GM10266 (cell line): ENCODE measurements around the gene EFCAB8.

Experiments
- DNase-seq: peaks from one replicate; pipeline ENCODE4 v3.0.0; 2012; ENCODE audit errors: extremely low spot score
- TF ChIP-seq, protein P1 (sequence below): IDR thresholded peaks from 2 replicates; pipeline ENCODE4 v1.5.1; 2012; ENCODE audit warnings: mild to moderate bottlenecking, low read depth; ENCODE audit not compliant: control insufficient read depth, insufficient read depth; ENCODE audit errors: missing control alignments

Gene EFCAB8

DNA sequence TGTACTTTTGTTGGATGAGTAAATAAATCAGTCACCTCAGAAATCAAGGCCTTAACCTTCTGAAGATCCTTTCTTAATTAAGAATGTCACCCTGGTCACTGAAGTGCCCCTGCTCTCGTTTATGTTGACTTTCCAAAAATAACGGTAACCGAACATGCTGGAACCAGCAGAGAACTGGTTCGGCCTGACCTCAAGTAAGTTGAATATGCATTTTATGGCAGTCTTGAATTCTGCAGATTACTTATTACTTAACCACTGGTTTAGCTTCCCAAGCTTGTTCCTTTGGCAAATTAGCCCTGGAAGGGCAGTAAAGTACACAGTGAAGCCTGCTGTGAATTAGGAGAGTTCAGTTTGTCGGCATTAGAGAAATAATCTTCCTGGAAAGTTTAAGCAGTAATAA lies 26.7 kb upstream of the EFCAB8 start:
- TF ChIP-seq, protein P1, sequence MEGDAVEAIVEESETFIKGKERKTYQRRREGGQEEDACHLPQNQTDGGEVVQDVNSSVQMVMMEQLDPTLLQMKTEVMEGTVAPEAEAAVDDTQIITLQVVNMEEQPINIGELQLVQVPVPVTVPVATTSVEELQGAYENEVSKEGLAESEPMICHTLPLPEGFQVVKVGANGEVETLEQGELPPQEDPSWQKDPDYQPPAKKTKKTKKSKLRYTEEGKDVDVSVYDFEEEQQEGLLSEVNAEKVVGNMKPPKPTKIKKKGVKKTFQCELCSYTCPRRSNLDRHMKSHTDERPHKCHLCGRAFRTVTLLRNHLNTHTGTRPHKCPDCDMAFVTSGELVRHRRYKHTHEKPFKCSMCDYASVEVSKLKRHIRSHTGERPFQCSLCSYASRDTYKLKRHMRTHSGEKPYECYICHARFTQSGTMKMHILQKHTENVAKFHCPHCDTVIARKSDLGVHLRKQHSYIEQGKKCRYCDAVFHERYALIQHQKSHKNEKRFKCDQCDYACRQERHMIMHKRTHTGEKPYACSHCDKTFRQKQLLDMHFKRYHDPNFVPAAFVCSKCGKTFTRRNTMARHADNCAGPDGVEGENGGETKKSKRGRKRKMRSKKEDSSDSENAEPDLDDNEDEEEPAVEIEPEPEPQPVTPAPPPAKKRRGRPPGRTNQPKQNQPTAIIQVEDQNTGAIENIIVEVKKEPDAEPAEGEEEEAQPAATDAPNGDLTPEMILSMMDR = no peak

DNA sequence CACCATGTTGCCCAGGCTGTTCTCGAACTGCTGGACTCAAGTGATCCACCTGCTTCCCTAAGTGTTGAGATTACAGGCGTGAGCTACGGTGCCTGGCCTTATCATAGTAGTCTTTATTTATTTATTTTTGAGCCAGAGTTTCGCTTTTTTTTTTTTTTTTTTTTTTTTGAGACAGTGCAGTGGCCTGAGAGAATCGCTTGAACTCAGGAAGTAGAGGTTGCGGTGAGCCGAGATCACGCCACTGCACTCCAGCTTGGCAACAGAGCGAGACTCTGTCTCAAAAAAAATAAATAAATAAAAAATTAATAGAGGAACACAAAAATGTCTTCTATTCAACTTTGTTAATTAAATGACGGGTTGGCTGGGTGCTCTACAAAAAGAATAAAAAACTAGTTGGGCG lies 26.1 kb upstream of the EFCAB8 start:
- DNase-seq = no peak
- TF ChIP-seq, protein P1 = no peak

More for the DNA sequence above, 26.7 kb upstream of the EFCAB8 start:
- no peak for DNase-seq

DNA sequence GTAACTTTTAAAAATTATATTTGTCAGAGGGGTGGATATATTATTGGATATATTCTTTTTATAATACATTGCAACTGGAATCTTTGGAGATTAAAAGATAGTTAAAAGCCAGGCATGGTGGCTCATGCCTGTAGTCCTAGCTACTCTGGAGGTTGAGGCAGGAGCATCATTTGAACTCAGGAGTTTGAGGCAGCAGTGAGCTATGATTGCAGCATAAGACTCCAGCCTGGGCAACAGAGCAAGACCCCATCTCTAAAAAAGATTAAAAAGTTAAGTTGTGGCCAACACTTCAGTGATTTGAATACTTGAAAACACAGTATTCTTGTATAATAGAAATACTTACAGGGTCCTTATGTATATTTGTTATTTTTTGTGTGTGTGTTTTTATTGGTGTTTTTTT lies 23.8 kb upstream of the EFCAB8 start:
- TF ChIP-seq, protein P1 = no peak
- DNase-seq = no peak

DNA sequence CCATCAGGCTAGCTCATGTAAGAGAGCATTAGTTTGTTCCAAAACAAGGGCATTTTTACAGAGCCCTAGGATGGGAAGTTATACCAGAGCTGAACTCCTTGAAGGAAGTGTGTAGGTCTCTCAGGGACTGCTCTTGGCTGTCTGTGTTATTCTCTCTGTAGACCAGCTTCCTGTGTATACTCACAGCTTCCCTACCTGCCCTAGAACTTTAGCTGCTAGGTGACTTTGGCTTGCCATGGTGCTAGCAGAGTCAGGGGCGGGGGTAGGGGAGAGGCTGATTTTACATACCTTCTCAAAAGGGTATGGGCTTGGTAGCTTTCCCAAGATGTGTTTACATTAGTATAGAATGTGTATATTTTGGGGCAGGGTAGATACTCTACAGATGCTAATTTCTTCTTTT lies 21.6 kb upstream of the EFCAB8 start:
- TF ChIP-seq, protein P1 = no peak
- no peak for DNase-seq

DNA sequence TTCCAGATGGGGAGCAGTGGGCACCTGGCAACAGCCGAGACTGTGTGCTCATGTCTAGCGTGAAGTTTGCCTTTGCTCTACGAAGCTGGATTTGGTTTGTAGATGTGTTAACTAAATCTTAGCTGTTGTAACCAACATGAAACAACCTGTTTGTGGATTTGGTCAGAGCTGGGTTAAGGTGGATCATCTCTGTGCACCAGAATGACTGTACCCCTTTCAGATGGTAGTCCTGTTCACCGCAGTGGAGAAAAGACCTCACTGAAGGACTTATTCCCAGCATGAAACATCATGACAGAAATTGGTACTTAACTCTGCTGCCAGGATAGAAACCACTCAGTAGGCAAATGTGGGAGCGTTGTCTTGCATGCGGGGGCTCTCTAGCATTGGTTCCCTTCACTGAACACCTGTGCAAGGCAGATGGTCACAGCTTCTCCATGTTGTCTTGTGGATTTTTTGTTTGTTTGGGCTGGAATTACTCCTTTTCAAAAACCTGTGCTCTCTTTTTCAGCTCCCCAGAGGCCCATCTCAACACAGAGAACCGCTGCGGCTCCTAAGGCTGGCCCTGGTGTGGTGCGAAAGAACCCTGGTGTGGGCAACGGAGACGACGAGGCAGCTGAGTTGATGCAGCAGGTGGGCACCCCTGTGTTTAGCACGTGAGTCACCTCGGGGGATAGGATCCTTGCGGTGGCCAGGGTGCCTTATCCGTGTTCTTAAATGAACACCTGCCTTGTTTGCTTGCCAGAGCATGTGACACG lies 19.3 kb upstream of the EFCAB8 start:
- TF ChIP-seq, protein P1 = no peak
- DNase-seq = no peak

DNA sequence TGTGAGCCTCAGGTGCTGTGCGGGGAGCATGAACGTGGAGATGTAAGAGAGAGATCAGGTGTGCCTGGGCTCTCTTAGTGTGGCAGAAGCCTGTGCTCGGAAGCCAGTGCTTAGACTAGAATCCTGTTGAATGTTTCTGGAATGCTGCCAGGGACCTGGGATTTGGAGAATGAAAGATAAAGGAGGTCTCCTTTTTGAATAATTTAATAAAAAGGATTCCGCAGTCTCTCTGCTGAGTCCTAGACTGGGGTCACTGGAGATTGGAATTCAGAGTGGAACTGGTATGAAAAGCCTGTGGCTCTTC lies 18.8 kb upstream of the EFCAB8 start:
- no peak for DNase-seq
- TF ChIP-seq, protein P1 = no peak

DNA sequence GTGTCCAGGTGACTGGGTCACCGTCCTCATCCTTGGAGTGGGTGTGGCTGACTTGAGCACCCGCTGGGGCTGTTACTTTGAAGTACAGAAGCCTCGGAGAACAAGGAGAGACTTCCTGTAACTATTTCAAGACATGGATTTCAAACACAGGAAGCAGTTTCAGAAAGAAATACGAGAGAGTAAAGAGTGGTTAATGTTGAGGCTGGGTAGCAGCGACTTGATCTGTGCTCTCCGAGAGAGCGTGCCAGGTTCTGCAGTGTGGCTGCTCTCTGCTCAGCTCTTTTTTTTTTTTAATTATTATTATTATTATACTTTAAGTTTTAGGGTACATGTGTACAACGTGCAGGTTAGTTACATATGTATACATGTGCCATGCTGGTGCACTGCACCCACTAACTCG lies 17.5 kb upstream of the EFCAB8 start:
- TF ChIP-seq, protein P1 = no peak
- DNase-seq = no peak
